ENCODE measurements around the gene ZNF516. TPM values are rescaled to one million over a fixed set of nuclear protein-coding genes. Genes with fewer than 3 reads are reported as not detected.

The ZNF516 gene
- total RNA-seq, 1 donor from 2014 or later: 28.0 TPM

- intact Hi-C loops (cut with DNase I): no loop called here
- Histone ChIP-seq H3K9me3 (no peaks in the 10 kb centered on the region), H3K4me1 (no peaks in the 10 kb centered on the region), H3K27ac (no peak overlapping the region), H3K27me3 (no peaks in the 10 kb centered on the region), H3K4me3 (no peak overlapping the region), H3K36me3 (peaks cover 7% of the 10 kb centered on the region)
- no peak for TF ChIP-seq CTCF (IDR thresholded peaks at IDR 0.05)
- ATAC-seq (no peak), DNase-seq (no peak)
Measured at GRCh38 chr18:76378526-76379215, 116.4 kb downstream of the ZNF516 start.

DNA sequence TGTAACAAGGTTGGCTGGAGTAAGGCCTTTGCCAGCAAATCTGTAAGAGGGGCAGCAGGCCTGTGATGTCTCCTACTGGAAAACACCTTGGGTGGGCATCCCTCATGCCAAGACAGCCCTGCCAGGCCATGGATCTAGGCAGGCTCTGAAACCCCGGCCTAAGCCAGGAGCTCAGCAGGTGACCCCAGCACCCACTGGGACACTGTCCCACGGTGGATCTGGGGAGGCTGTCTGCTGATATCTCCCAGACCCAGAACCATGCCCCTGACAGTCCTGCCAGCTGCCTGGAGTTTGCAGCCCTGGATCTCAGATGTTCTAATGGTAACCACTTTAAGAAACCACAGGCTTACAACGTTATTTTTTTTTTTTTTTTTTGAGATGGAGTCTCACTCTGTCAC lies 117.7 kb downstream of the ZNF516 start:
- no peak for TF ChIP-seq CTCF (IDR thresholded peaks at IDR 0.05)
- intact Hi-C loops (cut with DNase I): no loop called here
- DNase-seq: no peak
- Histone ChIP-seq H3K4me3 (no peak overlapping the region), H3K27ac (no peak overlapping the region), H3K27me3 (no peaks in the 10 kb centered on the region), H3K36me3 (peaks cover 7% of the 10 kb centered on the region), H3K9me3 (no peaks in the 10 kb centered on the region), H3K4me1 (no peaks in the 10 kb centered on the region)
- ATAC-seq: peak; percentile 4

GRCh38 chr18:76376668-76377358 lies 118.2 kb downstream of the ZNF516 start:
- peaks cover 7% of the 10 kb centered on the region for H3K36me3 ChIP-seq
- ATAC-seq: peak; percentile 62
- no peak for DNase-seq
- H3K4me1 ChIP-seq: no peaks in the 10 kb centered on the region
- H3K27ac ChIP-seq: no peak overlapping the region
- no peaks in the 10 kb centered on the region for H3K27me3 ChIP-seq
- intact Hi-C loops (cut with DNase I): no loop called here
- TF ChIP-seq CTCF (IDR thresholded peaks at IDR 0.05): no peak
- no peak overlapping the region for H3K4me3 ChIP-seq
- no peaks in the 10 kb centered on the region for H3K9me3 ChIP-seq

DNA sequence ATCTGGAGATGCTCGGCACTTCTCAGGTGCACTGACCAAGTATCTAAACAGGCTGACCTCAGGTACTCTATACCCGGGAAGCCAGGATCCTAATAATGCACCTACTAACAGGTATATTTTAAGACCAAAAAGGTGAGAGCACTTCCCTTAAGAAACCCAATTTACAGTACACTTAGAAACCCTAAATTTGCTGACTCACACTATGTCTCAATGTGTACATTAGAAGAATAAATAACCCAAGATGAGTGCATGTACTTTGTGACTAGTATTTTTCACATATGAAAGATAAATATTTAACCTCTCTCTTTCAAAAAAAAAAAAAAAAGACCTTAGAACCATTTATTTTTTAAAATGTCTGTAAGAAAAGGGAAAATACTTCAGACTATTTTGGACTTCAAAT lies 118.8 kb downstream of the ZNF516 start:
- ATAC-seq: peak; percentile 33
- intact Hi-C loops (cut with DNase I): no loop called here
- H3K4me1 ChIP-seq: no peaks in the 10 kb centered on the region
- no peaks in the 10 kb centered on the region for H3K27me3 ChIP-seq
- no peaks in the 10 kb centered on the region for H3K9me3 ChIP-seq
- H3K36me3 ChIP-seq: peaks cover 9% of the 10 kb centered on the region
- no peak overlapping the region for H3K27ac ChIP-seq
- no peak for DNase-seq
- no peak for TF ChIP-seq CTCF (IDR thresholded peaks at IDR 0.05)
- H3K4me3 ChIP-seq: no peak overlapping the region

- H3K27ac ChIP-seq: no peak overlapping the region
- no peak for ATAC-seq
- H3K27me3 ChIP-seq: no peaks in the 10 kb centered on the region
- intact Hi-C loops (cut with DNase I): no loop called here
- no peak overlapping the region for H3K4me3 ChIP-seq
- H3K4me1 ChIP-seq: no peaks in the 10 kb centered on the region
- no peaks in the 10 kb centered on the region for H3K9me3 ChIP-seq
- H3K36me3 ChIP-seq: peaks cover 25% of the 10 kb centered on the region
- no peak for TF ChIP-seq CTCF (IDR thresholded peaks at IDR 0.05)
- no peak for DNase-seq
Measured at GRCh38 chr18:76374330-76375281, 120.4 kb downstream of the ZNF516 start.

Measured in upper lobe of right lung (tissue), 1 donor.